GM12875 (cell line): Measurements from ENCODE around the gene KRT79.
"Not testable (repeated sequence)": the region's sequence is repeated elsewhere in the genome, so short reads cannot be mapped to it uniquely, and the experiment has no call there.

Experiments
- H3K4me3 ChIP-seq: one replicate; pipeline ENCODE4 v1.5.1; 2011; ENCODE audit warnings: low read depth, low read length, control low read depth
- CTCF ChIP-seq: IDR thresholded peaks from 2 replicates; pipeline ENCODE4 v1.5.1; 2011; ENCODE audit warnings: low read depth, mild to moderate bottlenecking, control low read depth, inconsistent platforms, low read length, moderate library complexity, borderline replicate concordance; ENCODE audit not compliant: insufficient read depth

The KRT79 gene

DNA sequence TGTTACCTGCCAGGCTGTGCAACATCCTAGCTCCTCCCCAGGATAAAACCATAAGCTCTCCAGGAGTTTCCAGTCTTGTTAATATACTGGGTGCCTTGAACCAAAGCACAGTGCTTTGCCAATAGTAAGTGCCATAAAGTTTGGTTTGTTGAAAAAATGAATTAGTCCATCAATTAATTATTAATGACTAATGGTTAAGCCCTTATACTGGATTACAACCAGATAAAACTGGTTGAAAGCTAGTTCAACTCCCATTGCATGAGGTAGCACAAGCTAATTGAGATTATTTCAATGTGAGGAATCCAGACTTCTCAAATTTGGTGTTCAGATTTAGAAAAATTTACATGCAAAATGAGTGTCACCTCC is 36.6 kb downstream of the KRT79 start:
- no peak overlapping the region for H3K4me3 ChIP-seq
- TF ChIP-seq CTCF, result no peak

- TF ChIP-seq CTCF, result no peak
- no peak overlapping the region for H3K4me3 ChIP-seq
Observed at GRCh38 chr12:52796839-52797528, 37.1 kb downstream of the KRT79 start.

DNA sequence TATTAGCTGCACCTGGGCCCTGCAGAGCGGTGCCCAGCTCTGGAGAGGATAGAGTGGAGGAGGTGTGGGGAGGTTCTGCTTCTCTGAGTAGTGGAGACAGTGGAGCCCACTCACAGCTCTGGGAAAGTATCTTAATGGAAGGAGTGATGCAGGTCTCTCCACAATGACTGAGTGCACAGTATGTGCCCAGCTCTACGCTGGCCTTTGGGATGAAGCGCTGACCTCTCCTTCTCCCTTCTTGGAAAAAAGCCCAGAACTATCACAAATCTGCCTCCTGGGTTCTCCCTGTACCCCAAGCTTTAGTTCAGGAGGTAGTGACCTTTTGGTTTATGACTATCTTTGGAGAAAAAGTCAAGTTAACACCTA is 37.7 kb downstream of the KRT79 start:
- no peak for TF ChIP-seq CTCF
- no peak overlapping the region for H3K4me3 ChIP-seq

- no peak for TF ChIP-seq CTCF
Observed at GRCh38 chr12:52795694-52796428, 38.2 kb downstream of the KRT79 start, which contains the start of gene KRT3. KRT3 (minus strand) TSS chr12:52796117; CDS start chr12:52796042, 75 bp downstream.

GRCh38 chr12:52795332-52795674 is 38.8 kb downstream of the KRT79 start:
- H3K4me3 ChIP-seq, result not testable (repeated sequence)

More at GRCh38 chr12:52795694-52796428, 38.2 kb downstream of the KRT79 start, which contains the start of gene KRT3:
- H3K4me3 ChIP-seq, result no peak within 1 kb of the TSS

DNA sequence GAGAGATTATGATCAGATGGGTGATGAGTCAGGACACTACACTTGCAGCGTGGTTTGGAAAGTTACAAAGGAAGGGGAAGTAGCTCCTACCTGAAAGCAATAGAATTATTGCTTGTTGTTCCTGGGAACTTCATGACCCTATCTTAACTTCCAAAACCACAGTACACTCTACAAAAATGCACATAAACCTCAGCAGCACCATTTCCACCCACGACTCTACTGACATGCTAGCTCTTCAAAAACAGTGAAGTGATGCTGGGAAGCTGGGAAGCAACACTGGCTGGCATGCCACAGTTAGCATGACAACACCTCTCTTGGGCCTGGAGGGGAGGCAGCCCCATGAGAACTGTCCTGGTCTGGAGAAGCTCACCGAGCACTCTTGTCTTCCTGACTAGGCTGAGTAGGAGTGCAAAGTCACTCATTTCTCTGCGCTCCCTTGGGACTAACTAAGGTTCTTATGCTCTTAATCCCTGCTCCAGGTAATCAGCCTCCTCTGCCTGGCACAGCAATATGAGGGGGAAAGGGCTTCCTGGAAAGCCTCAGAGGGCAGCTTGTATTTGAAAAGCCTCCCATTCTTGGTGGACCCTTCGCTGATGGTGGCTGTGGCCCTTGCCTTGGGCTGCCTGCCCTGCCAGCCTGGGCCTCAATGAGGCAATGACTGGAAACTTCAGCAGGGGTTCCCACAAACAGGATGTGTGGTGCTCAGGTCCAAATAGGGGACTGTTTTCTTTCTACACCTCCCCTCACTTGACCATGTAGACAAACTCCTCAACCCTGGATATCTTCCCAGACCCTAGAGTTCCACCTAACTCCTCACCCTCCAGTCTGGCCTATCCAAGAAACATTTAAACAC is 39.4 kb downstream of the KRT79 start:
- no peak overlapping the region for H3K4me3 ChIP-seq
- TF ChIP-seq CTCF, result no peak

GRCh38 chr12:52792185-52793029 is 41.7 kb downstream of the KRT79 start:
- no peak overlapping the region for H3K4me3 ChIP-seq
- no peak for TF ChIP-seq CTCF
